ENCODE measurements around the gene HMG20A.

DNA sequence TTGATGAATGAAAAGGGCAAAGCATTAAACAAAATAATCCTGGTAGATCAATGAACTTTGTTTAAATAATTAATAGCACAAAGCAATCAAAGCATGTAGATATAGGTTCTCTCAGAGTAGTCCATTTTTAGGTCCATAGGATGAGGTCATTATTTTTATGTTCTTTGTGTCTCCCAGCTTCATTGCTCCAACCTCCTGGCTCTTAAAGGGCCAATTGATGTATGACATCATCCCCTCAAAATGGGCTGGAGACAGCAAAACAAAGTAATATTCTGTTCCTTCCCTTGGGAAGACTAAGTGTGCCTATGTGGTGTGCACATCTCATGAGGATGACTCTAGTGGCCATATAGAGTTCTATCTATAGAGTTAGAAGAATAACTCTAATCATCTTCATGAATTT, 49.5 kb downstream of the HMG20A start:
- TF ChIP-seq POLR2A (IDR thresholded peaks at IDR 0.05; ENCODE audit: low read length) (no peak), GATA1 (IDR thresholded peaks at IDR 0.05; ENCODE audit: low read depth, low read length) (no peak)

Data from erythroblast (primary cell).